Pulmonary artery endothelial cell (primary cell): Measurements from ENCODE around the gene CXCL17. TPM values are rescaled to one million over a fixed set of nuclear protein-coding genes. Genes with fewer than 3 reads are reported as not detected.
A peak's percentile ranks its signal among the peaks of the same experiment; 100 is the strongest.
"Not testable (repeated sequence)": the region's sequence is repeated elsewhere in the genome, so short reads cannot be mapped to it uniquely, and the experiment has no call there.

Experiments used
- DNase-seq: peaks from one replicate; pipeline ENCODE4 v3.0.0-alpha.2; 2011; ENCODE audit warnings: low read depth, low spot score
- total RNA-seq: library from RNA; depleted of rRNA; stranded (reverse); fragments of >200 nt; gene quantifications from 2 replicates; pipeline ENCODE4 v1.2.3, GENCODE V29; 2014

The CXCL17 gene
- total RNA-seq, 1 donor from 2014 or later, result not detected

- DNase-seq, result no peak
Observed at GRCh38 chr19:42466521-42467182, 23.9 kb upstream of the CXCL17 start.

- DNase-seq, result no peak
Observed at GRCh38 chr19:42465827-42466280, 23.1 kb upstream of the CXCL17 start.

- no peak for DNase-seq
Observed at GRCh38 chr19:42461700-42462324, 19.1 kb upstream of the CXCL17 start.

- DNase-seq, result not testable (repeated sequence)
Observed at GRCh38 chr19:42461231-42461630, 18.5 kb upstream of the CXCL17 start.

- no peak for DNase-seq
Observed at GRCh38 chr19:42459926-42460325, 17.2 kb upstream of the CXCL17 start.

- DNase-seq, result no peak
Observed at GRCh38 chr19:42455621-42456081, 12.9 kb upstream of the CXCL17 start.

- DNase-seq, result no peak
Observed at GRCh38 chr19:42455086-42455485, 12.3 kb upstream of the CXCL17 start.

GRCh38 chr19:42452590-42452989, 9.8 kb upstream of the CXCL17 start:
- no peak for DNase-seq

GRCh38 chr19:42450314-42450934, 7.7 kb upstream of the CXCL17 start:
- DNase-seq, result peak; percentile 54

- DNase-seq, result not testable (repeated sequence)
Observed at GRCh38 chr19:42448306-42448705, 5.6 kb upstream of the CXCL17 start.

GRCh38 chr19:42445948-42446347, 3.2 kb upstream of the CXCL17 start:
- no peak for DNase-seq

- no peak for DNase-seq
Observed at GRCh38 chr19:42443944-42444398, 1.2 kb upstream of the CXCL17 start.

GRCh38 chr19:42441049-42441445, 1.7 kb downstream of the CXCL17 start:
- DNase-seq, result no peak

- no peak for DNase-seq
Observed at GRCh38 chr19:42440357-42441048, 2.2 kb downstream of the CXCL17 start.

- DNase-seq, result no peak
Observed at GRCh38 chr19:42436006-42436405, 6.7 kb downstream of the CXCL17 start.

- DNase-seq, result no peak
Observed at GRCh38 chr19:42435316-42435715, 7.4 kb downstream of the CXCL17 start.

GRCh38 chr19:42433503-42434260, 9.1 kb downstream of the CXCL17 start:
- no peak for DNase-seq

- DNase-seq, result no peak
Observed at GRCh38 chr19:42431486-42431885, 11.3 kb downstream of the CXCL17 start.

GRCh38 chr19:42428676-42429075, 14.1 kb downstream of the CXCL17 start:
- no peak for DNase-seq

- no peak for DNase-seq
Observed at GRCh38 chr19:42427313-42427712, 15.4 kb downstream of the CXCL17 start, which contains the start of gene LIPE. Gene LIPE (minus strand): TSS chr19:42427388. CDS start chr19:42427149, 239 bp downstream.

- no peak for DNase-seq
Observed at GRCh38 chr19:42426643-42427042, 16.1 kb downstream of the CXCL17 start.
